H1 (cell line): Measurements from ENCODE around the gene TRAF3IP1.

ENCODE experiments used
- CTCF ChIP-seq, 3 experiments: IDR thresholded peaks; 1 replicate in 2 of 3; 2 replicates in 1 of 3; pipeline versions ENCODE4 v1.5.1 to v1.6.1; 2011; ENCODE audit warnings: low read length in 3 of 3, mild to moderate bottlenecking in 3 of 3, inconsistent platforms in 2 of 3, low read depth in 1 of 3, moderate library complexity in 1 of 3; ENCODE audit not compliant: insufficient read depth in 1 of 3; ENCODE audit errors: control extremely low read depth in 1 of 3
- EGR1 ChIP-seq: IDR thresholded peaks from 2 replicates; pipeline ENCODE4 v1.6.1; 2011; ENCODE audit warnings: low read depth, low read length, borderline replicate concordance
- EP300 ChIP-seq, 2 experiments: IDR thresholded peaks; 1 replicate in 1 of 2; 2 replicates in 1 of 2; pipeline ENCODE4 v1.6.1; 2011 to 2012; ENCODE audit warnings: low read depth in 2 of 2, low read length in 2 of 2, mild to moderate bottlenecking in 2 of 2, borderline replicate concordance in 1 of 2, inconsistent platforms in 1 of 2, moderate library complexity in 1 of 2
- EZH2 ChIP-seq: fragments of 200-600 bp; sonication (generic); IDR thresholded peaks from 2 replicates; pipeline ENCODE4 v1.7.1; 2012; ENCODE audit warnings: low read depth, mild to moderate bottlenecking, moderate library complexity, low read length, inconsistent platforms; ENCODE audit not compliant: severe bottlenecking
- NRF1 ChIP-seq: IDR thresholded peaks from 2 replicates; pipeline ENCODE4 v1.6.1; 2011; ENCODE audit warnings: mild to moderate bottlenecking, low read depth, low read length, improper control_type of control experiment
- POLR2AphosphoS5 ChIP-seq: IDR thresholded peaks from 2 replicates; pipeline ENCODE4 v1.6.1; 2011; ENCODE audit warnings: low read depth, low read length
- SP1 ChIP-seq: IDR thresholded peaks from 2 replicates; pipeline ENCODE4 v1.6.1; 2011; ENCODE audit warnings: low read depth, low read length
- TAF1 ChIP-seq: IDR thresholded peaks from 2 replicates; pipeline ENCODE4 v1.6.1; 2011; ENCODE audit warnings: mild to moderate bottlenecking, low read depth, low read length

- no peak for TF ChIP-seq TAF1
- no peak for TF ChIP-seq CTCF (IDR thresholded peaks at IDR 0.05; ENCODE audit: control extremely low read depth in 1 of 3, insufficient read depth in 1 of 3, low read depth in 1 of 3, low read length in 3 of 3)
- TF ChIP-seq NRF1: no peak
- TF ChIP-seq POLR2AphosphoS5: no peak
- no peak for TF ChIP-seq EP300 (IDR thresholded peaks at IDR 0.05; ENCODE audit: borderline replicate concordance in 1 of 2, low read depth in 2 of 2, low read length in 2 of 2)
- no peak for TF ChIP-seq EZH2
- no peak for TF ChIP-seq SP1
- no peak for TF ChIP-seq EGR1
Observed at GRCh38 chr2:238315031-238315595, 5.2 kb upstream of the TRAF3IP1 start.
